H1 (cell line): ENCODE results near the gene IPO13.

Experiments used
- CHD2 ChIP-seq: IDR thresholded peaks from 2 replicates; pipeline ENCODE4 v1.6.1; 2012; ENCODE audit warnings: low read length, improper control_type of control experiment
- RXRA ChIP-seq: IDR thresholded peaks from 2 replicates; pipeline ENCODE4 v1.6.1; 2011; ENCODE audit warnings: low read depth, mild to moderate bottlenecking, low read length, moderate library complexity; ENCODE audit not compliant: insufficient read depth
- SRF ChIP-seq: IDR thresholded peaks from 2 replicates; pipeline ENCODE4 v1.6.1; 2011; ENCODE audit warnings: mild to moderate bottlenecking, low read depth, low read length, moderate library complexity
- TBP ChIP-seq: IDR thresholded peaks from 2 replicates; pipeline ENCODE4 v1.6.1; 2011; ENCODE audit warnings: low read depth, low read length, improper control_type of control experiment

DNA sequence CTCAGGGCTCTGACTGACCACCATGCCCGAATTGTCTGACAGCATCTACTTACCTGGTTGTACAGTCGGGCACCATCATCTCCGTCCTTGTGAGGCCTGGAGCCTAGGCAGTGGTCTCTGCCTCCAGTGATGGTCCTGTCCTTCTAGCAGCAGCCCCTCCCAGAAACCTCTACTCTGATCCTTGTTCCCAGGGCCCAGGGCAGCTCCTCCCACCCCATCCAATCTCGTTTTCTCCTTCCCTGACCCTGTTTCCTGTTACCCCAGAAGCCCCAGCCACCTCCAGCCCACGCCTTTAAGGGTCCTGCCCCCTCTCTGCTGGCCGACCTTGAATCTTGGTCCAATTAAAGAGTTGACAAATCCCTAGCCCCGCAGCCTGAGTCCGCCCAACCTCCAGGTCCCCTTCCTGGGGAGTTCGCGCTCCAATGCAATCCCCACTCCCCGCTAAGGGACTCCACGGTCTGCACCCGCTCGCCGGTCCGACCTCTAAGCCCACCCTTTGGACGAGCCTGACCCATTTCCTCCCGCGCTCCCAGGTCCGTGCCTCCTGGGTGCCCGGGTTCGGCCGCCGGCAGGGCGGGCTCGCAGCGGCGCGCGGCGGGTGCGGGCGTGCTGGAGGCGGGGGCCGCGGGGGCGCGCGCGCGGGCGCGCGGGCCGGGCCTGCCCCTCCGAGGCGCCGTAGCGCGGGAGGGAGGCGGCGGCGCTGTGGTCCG lies 32.0 kb downstream of the IPO13 start, which contains the start of gene B4GALT2:
- TF ChIP-seq SRF = no peak
- no peak for TF ChIP-seq TBP
- TF ChIP-seq CHD2 = no peak
- TF ChIP-seq RXRA = no peak
